ENCODE results near the gene LRRC17. TPM values are rescaled to one million over a fixed set of nuclear protein-coding genes. Genes with fewer than 3 reads are reported as not detected.

Gene LRRC17
- total RNA-seq, 1 donor from 2014 or later: 32.0 TPM

DNA sequence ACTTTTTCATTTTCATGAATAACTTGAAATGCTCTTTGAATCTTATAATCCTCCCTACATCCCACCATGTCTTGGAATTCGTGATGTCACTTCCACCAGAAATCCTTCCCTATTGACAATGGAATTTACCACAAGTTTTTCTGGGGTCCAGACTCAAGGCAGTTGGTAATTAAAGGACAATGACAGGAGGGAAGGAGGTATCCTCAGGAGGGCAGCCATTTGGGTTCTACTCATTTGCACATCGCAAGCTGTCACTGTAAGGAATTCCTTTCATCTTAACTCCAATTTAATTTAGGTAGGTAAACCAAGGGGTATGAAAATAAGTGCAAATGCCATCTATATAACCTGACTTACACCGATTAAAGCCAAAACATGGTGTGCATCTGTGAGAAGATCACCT lies 21.9 kb downstream of the LRRC17 start:
- DNase-seq (ENCODE audit: low spot score): no peak
- Mint-ChIP-seq H3K27me3 (ENCODE audit: low read depth) (no peaks in the 10 kb centered on the region), H3K4me1 (ENCODE audit: low read depth) (peaks cover 5% of the 10 kb centered on the region), H3K36me3 (ENCODE audit: low read depth) (peaks cover 7% of the 10 kb centered on the region), H3K27ac (ENCODE audit: unreplicated experiment) (no peak overlapping the region), H3K4me3 (ENCODE audit: unreplicated experiment) (no peak overlapping the region), H3K9me3 (ENCODE audit: low read depth) (no peaks in the 10 kb centered on the region)
- TF ChIP-seq, protein P1, sequence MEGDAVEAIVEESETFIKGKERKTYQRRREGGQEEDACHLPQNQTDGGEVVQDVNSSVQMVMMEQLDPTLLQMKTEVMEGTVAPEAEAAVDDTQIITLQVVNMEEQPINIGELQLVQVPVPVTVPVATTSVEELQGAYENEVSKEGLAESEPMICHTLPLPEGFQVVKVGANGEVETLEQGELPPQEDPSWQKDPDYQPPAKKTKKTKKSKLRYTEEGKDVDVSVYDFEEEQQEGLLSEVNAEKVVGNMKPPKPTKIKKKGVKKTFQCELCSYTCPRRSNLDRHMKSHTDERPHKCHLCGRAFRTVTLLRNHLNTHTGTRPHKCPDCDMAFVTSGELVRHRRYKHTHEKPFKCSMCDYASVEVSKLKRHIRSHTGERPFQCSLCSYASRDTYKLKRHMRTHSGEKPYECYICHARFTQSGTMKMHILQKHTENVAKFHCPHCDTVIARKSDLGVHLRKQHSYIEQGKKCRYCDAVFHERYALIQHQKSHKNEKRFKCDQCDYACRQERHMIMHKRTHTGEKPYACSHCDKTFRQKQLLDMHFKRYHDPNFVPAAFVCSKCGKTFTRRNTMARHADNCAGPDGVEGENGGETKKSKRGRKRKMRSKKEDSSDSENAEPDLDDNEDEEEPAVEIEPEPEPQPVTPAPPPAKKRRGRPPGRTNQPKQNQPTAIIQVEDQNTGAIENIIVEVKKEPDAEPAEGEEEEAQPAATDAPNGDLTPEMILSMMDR (IDR thresholded peaks at IDR 0.05): no peak

DNA sequence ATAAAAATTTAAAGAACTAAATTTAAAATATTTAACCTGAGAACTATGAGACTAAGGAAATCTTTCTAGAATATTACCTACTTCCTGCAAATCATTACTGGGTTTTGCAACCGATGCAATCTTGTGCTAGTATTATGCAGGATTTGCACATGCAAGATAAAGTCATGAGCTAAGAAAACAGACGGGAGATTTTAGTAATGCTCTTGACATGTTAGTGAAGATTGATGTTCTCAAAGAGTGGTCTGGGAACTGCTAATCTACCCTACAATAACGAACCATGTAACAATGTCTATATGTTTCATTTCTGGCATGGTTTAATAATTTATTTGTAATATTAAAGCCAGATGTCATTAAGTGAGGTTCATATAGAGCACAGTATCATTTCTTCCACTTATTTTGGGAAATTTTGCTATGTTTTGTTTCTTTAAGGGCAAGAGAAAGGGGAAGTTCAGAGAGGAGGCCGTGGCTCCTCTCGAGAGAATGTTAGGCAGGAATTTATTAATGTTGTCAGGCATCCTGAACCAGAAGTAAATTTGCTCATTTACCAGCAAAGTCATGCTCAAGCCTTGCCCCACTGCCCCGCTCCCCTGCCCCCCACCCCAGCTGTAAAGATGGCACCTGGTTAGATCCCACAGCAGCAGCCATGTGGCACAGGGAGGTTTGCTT lies 22.8 kb downstream of the LRRC17 start:
- no peaks in the 10 kb centered on the region for H3K27me3 Mint-ChIP-seq (ENCODE audit: low read depth)
- H3K27ac Mint-ChIP-seq (ENCODE audit: unreplicated experiment): peak overlapping the region; percentile 61
- H3K4me1 Mint-ChIP-seq (ENCODE audit: low read depth): peaks cover 5% of the 10 kb centered on the region
- no peak overlapping the region for H3K4me3 Mint-ChIP-seq (ENCODE audit: unreplicated experiment)
- no peak for DNase-seq (ENCODE audit: low spot score)
- peaks cover 7% of the 10 kb centered on the region for H3K36me3 Mint-ChIP-seq (ENCODE audit: low read depth)
- TF ChIP-seq, protein P1 (IDR thresholded peaks at IDR 0.05): no peak
- H3K9me3 Mint-ChIP-seq (ENCODE audit: low read depth): no peaks in the 10 kb centered on the region

DNA sequence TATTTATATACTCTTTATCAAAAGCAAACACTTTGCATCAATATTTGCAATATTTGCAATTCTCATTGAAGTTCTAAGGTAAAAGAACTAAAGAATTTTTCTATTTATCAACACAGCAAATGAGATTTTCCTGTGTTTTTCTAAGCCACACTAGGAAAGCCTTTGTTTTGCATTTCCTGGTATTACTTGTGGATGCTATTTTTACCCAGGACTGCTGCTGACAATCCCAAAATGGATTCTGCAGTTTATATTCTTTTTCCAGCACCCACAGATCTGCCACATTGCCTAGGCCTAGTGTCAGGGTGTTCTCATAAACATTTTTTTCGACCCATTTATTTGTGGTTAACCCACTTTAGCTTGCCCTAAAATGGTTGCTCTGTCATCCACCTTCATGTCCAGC lies 25.9 kb downstream of the LRRC17 start:
- Mint-ChIP-seq H3K4me3 (ENCODE audit: unreplicated experiment) (no peak overlapping the region), H3K27me3 (ENCODE audit: low read depth) (no peaks in the 10 kb centered on the region), H3K4me1 (ENCODE audit: low read depth) (peaks cover 27% of the 10 kb centered on the region), H3K36me3 (ENCODE audit: low read depth) (peaks cover 5% of the 10 kb centered on the region), H3K27ac (ENCODE audit: unreplicated experiment) (no peak overlapping the region), H3K9me3 (ENCODE audit: low read depth) (no peaks in the 10 kb centered on the region)
- TF ChIP-seq, protein P1 (IDR thresholded peaks at IDR 0.05): no peak
- DNase-seq (ENCODE audit: low spot score): no peak

DNA sequence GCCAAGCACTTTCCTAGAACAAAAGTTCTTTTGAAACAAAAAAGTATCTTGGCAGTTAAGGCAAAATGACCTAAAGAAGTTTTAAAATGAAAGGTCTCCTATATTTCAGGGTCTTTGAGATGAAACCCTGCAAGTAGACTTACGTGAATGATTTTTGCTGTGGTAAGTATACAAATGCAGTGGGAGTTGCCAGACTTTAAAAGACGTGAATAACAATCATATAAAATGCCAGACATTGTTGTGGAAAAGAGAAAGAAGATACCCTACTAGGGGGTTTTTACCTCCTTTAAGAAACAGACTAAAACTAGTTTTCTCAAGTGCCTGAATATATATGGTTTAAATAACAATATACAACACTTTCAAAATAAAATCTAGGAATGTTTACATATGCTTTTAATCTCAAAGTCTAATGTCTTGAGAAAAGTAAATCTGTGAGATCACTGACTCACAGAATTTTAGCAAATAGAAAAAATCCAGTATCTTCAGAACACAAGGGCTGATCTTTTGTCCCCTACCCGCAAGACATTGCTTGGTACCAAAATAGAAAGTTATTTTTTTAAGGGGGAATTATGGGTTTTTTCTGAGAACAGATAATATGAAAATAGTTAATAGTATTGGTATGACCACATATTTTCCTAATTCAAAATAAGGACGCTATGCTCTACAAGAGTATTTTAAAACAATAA lies 29.5 kb downstream of the LRRC17 start:
- no peak overlapping the region for H3K4me3 Mint-ChIP-seq (ENCODE audit: unreplicated experiment)
- peaks cover 27% of the 10 kb centered on the region for H3K4me1 Mint-ChIP-seq (ENCODE audit: low read depth)
- TF ChIP-seq, protein P1 (IDR thresholded peaks at IDR 0.05): no peak
- no peaks in the 10 kb centered on the region for H3K27me3 Mint-ChIP-seq (ENCODE audit: low read depth)
- H3K36me3 Mint-ChIP-seq (ENCODE audit: low read depth): peaks cover 4% of the 10 kb centered on the region
- H3K9me3 Mint-ChIP-seq (ENCODE audit: low read depth): no peaks in the 10 kb centered on the region
- H3K27ac Mint-ChIP-seq (ENCODE audit: unreplicated experiment): peak overlapping the region; percentile 66
- no peak for DNase-seq (ENCODE audit: low spot score)

DNA sequence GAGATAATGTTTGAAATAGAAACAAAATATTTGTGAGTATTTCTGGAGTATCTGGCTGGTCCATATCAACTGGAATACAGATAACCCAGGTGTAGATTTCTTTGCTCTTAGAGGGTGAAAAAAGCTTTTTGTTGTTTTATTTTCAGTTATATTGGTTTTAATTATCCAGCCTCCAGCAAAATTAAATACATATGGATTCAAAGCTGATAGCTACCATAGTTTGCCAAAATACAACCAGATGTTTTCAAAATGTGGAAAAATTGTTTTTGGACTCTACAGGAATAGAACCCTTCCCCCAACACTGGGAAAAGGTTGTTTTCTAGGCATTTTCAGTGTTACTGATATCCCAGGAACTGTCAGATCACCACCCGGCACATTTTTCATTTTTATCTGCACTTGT lies 30.1 kb downstream of the LRRC17 start:
- no peak for DNase-seq (ENCODE audit: low spot score)
- no peaks in the 10 kb centered on the region for H3K9me3 Mint-ChIP-seq (ENCODE audit: low read depth)
- peaks cover 27% of the 10 kb centered on the region for H3K4me1 Mint-ChIP-seq (ENCODE audit: low read depth)
- TF ChIP-seq, protein P1 (IDR thresholded peaks at IDR 0.05): no peak
- H3K4me3 Mint-ChIP-seq (ENCODE audit: unreplicated experiment): no peak overlapping the region
- H3K27ac Mint-ChIP-seq (ENCODE audit: unreplicated experiment): no peak overlapping the region
- H3K36me3 Mint-ChIP-seq (ENCODE audit: low read depth): peaks cover 4% of the 10 kb centered on the region
- H3K27me3 Mint-ChIP-seq (ENCODE audit: low read depth): no peaks in the 10 kb centered on the region
